Measurements from ENCODE around the gene EEF1A1.

EEF1A1 gene

DNA sequence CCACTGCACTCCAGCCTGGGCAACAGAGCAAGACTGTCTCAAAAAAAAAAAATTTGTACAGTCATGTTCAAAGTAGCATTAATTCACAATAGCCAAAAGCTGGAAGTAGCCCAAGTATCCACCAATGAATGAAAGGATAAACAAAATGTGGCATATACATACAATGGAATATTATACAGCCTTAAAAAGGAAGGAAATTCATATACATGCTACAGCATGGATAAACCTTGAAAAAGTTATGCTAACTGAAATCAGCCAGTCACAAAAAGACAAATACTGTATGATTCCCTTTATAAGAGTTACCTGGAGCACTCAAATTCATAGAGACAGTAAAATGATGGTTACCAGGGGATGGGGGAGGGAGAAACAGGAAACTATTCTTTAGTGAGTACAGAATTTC is 15.7 kb downstream of the EEF1A1 start:
- DNase-seq (ENCODE audit: low spot score): no peak

- no peak for DNase-seq (ENCODE audit: low spot score)
These were observed 16.7 kb downstream of the EEF1A1 start for GRCh38 chr6:73504160-73504559.

GRCh38 chr6:73503027-73503772 is 17.6 kb downstream of the EEF1A1 start:
- no peak for DNase-seq (ENCODE audit: low spot score)

DNA sequence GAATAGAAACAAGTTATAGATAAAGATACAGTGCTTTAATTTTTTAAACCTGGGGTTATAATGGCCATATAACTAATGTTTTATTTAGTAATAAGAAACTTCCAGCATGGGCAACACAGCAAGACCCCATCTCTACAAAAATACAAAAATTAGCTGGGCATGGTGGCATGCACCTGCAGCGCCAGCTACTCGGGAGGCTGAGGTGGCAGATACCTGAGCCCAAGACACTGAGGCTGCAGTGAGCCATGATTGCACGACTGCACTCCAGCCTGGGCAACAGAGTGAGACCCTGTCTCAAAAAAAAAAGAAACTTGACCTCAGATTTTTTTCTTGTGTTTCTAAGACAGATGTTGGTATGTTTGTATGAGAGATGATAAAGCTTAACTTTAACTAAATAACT is 22.9 kb downstream of the EEF1A1 start:
- no peak for DNase-seq (ENCODE audit: low spot score)

DNA sequence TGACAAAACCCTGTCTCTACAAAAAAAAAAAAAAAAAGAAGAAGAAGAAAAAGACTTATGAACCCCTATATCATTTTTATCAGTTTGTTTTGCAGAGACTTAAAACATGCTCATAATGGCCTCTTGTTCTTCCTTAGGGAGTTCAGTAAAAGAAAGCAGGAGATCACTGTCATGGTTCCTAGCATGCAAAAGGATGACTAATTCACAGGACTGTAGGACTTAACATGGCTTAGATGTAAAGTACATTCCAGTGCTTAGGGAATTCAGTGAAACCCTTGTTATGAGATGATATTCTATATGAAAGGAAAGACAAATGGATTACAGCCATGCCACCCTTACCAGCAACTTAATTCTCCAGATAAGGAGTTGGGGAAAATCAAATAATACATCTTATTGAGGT is 29.5 kb downstream of the EEF1A1 start:
- DNase-seq (ENCODE audit: low spot score): no peak

DNA sequence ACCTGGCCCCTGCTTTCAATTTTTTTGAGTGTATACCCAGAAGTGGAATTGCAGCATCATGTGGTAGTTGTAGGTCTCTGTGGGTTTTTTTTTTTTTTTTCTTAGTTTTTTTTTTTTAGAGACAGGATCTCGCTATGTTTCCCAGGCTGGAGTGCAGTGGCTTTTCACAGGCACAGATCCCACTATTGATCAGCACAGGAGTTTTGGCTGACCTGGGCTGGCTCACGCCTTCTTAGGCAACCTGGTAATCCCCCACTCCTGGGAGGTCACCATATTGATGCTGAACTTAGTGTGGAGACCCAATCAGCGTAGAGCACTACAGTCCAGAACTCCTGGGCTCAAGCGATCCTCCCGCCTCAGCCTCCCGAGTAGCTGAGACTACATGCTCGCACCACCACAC is 33.4 kb downstream of the EEF1A1 start:
- no peak for DNase-seq (ENCODE audit: low spot score)

- DNase-seq (ENCODE audit: low spot score): no peak
These were observed 36.4 kb downstream of the EEF1A1 start for GRCh38 chr6:73484438-73484837.

GRCh38 chr6:73481969-73482368 is 38.9 kb downstream of the EEF1A1 start:
- DNase-seq (ENCODE audit: low spot score): no peak

- no peak for DNase-seq (ENCODE audit: low spot score)
These were observed 43.4 kb downstream of the EEF1A1 start for GRCh38 chr6:73477407-73477806.

- DNase-seq (ENCODE audit: low spot score): no peak
These were observed 44.1 kb downstream of the EEF1A1 start for GRCh38 chr6:73476723-73477122.

- no peak for DNase-seq (ENCODE audit: low spot score)
These were observed 49.0 kb downstream of the EEF1A1 start for GRCh38 chr6:73471686-73472290.

Data from LoVo (cell line).